ENCODE results near the gene DERA.

- TF ChIP-seq EZH2phosphoT487 (IDR thresholded peaks at IDR 0.05; ENCODE audit: low read length) = no peak
- TF ChIP-seq, protein P1, sequence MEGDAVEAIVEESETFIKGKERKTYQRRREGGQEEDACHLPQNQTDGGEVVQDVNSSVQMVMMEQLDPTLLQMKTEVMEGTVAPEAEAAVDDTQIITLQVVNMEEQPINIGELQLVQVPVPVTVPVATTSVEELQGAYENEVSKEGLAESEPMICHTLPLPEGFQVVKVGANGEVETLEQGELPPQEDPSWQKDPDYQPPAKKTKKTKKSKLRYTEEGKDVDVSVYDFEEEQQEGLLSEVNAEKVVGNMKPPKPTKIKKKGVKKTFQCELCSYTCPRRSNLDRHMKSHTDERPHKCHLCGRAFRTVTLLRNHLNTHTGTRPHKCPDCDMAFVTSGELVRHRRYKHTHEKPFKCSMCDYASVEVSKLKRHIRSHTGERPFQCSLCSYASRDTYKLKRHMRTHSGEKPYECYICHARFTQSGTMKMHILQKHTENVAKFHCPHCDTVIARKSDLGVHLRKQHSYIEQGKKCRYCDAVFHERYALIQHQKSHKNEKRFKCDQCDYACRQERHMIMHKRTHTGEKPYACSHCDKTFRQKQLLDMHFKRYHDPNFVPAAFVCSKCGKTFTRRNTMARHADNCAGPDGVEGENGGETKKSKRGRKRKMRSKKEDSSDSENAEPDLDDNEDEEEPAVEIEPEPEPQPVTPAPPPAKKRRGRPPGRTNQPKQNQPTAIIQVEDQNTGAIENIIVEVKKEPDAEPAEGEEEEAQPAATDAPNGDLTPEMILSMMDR (IDR thresholded peaks at IDR 0.05; ENCODE audit: low read length) = no peak
Measured at GRCh38 chr12:15910864-15911721, at the start of gene DERA.

All from MM.1S (cell line).